ENCODE data around the gene COX7B.

The COX7B gene

DNA sequence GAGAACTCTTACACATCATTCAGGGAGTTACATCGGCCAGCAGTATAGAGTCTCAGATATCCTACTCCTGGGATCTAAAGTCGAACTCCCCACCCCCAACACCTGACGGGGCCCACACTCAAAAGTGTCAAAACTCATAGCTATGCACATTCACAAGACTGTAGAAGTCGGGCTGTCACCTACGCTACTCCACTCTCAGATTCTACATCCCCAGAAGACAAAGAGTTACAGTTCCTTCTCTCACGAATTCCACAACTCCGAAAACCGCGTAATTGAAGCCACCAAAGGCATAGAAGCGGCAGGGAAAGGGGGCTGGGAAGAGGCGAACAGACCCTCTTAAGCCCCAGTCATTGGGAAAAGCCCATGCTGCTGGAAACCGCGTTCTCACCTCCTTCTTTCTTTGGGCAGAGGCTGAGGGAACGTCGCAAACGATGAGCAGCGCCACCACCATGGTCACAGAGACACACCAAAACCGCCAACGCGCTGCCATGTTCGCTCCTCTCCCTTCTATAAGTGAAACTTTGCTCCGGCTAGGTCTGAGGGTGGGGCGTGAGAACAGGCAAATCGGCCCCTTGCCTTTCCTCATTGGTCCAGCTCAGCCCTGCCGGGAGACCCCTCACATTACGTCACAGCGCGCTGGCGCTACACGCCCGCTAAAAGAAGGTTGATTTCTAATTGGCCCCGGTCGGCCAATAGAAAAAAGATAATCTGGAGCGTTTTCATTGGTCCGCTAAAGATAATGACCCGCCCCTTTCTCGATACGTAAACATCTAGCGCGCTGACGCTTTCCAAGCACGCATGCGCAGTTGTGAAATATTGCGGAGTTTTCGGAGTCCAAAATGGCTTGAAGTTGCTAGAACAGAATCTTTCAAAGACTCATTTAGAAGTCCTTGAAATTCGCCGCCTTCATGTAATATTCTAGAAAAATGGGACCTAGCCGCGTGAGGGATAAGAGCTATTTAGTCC, 4.1 kb upstream of the COX7B start, which contains the start of gene MAGT1:
MAGT1 (minus strand) TSS at position 515 of the 966 bp plus-strand sequence; CDS start at position 490, 25 bp downstream.
- H3K79me2 ChIP-seq: peaks cover 13% of the 10 kb centered on the region
- peak within 1 kb of the TSS; percentile 72 for H3K4me3 ChIP-seq (ENCODE audit: low read depth, low read length)
- no peaks in the 10 kb centered on the region for H3K36me3 ChIP-seq (ENCODE audit: control insufficient read depth, insufficient read depth, low read length)
- H3K27ac ChIP-seq: peak within 1 kb of the TSS; percentile 90
- peak within 1 kb of the TSS; percentile 94 for H2AFZ ChIP-seq
- TF ChIP-seq CTCF (IDR thresholded peaks at IDR 0.05): no peak
- H3K27me3 ChIP-seq (ENCODE audit: control insufficient read depth, insufficient read depth, low read length): no peaks in the 10 kb centered on the region
- H3K9ac ChIP-seq: peak within 1 kb of the TSS; percentile 72
- no peaks in the 10 kb centered on the region for H3K9me3 ChIP-seq (ENCODE audit: control insufficient read depth, low read length)
- peak within 1 kb of the TSS; percentile 78 for H3K4me2 ChIP-seq (ENCODE audit: low read length)
- no peaks in the 10 kb centered on the region for H3K4me1 ChIP-seq

- no peak for TF ChIP-seq CTCF (IDR thresholded peaks at IDR 0.05)
- Histone ChIP-seq H3K27me3 (ENCODE audit: control insufficient read depth, insufficient read depth, low read length) (no peaks in the 10 kb centered on the region), H2AFZ (no peak overlapping the region), H3K27ac (peak overlapping the region; percentile 99), H3K9ac (peak overlapping the region; percentile 72), H3K36me3 (ENCODE audit: control insufficient read depth, insufficient read depth, low read length) (no peaks in the 10 kb centered on the region), H3K4me1 (no peaks in the 10 kb centered on the region), H3K4me3 (ENCODE audit: low read depth, low read length) (peak overlapping the region; percentile 94), H3K9me3 (ENCODE audit: control insufficient read depth, low read length) (no peaks in the 10 kb centered on the region), H3K4me2 (ENCODE audit: low read length) (peak overlapping the region; percentile 65), H3K79me2 (peaks cover 11% of the 10 kb centered on the region)
These were observed 1.4 kb downstream of the COX7B start for GRCh38 chrX:77900688-77901087.

GRCh38 chrX:77901506-77901905, 2.2 kb downstream of the COX7B start:
- H3K4me2 ChIP-seq (ENCODE audit: low read length): peak overlapping the region; percentile 65
- H3K9ac ChIP-seq: no peak overlapping the region
- no peak for TF ChIP-seq CTCF (IDR thresholded peaks at IDR 0.05)
- no peak overlapping the region for H3K27ac ChIP-seq
- H3K79me2 ChIP-seq: peaks cover 11% of the 10 kb centered on the region
- H3K4me3 ChIP-seq (ENCODE audit: low read depth, low read length): peak overlapping the region; percentile 94
- no peaks in the 10 kb centered on the region for H3K27me3 ChIP-seq (ENCODE audit: control insufficient read depth, insufficient read depth, low read length)
- H3K36me3 ChIP-seq (ENCODE audit: control insufficient read depth, insufficient read depth, low read length): no peaks in the 10 kb centered on the region
- H3K9me3 ChIP-seq (ENCODE audit: control insufficient read depth, low read length): no peaks in the 10 kb centered on the region
- no peak overlapping the region for H2AFZ ChIP-seq
- no peaks in the 10 kb centered on the region for H3K4me1 ChIP-seq

DNA sequence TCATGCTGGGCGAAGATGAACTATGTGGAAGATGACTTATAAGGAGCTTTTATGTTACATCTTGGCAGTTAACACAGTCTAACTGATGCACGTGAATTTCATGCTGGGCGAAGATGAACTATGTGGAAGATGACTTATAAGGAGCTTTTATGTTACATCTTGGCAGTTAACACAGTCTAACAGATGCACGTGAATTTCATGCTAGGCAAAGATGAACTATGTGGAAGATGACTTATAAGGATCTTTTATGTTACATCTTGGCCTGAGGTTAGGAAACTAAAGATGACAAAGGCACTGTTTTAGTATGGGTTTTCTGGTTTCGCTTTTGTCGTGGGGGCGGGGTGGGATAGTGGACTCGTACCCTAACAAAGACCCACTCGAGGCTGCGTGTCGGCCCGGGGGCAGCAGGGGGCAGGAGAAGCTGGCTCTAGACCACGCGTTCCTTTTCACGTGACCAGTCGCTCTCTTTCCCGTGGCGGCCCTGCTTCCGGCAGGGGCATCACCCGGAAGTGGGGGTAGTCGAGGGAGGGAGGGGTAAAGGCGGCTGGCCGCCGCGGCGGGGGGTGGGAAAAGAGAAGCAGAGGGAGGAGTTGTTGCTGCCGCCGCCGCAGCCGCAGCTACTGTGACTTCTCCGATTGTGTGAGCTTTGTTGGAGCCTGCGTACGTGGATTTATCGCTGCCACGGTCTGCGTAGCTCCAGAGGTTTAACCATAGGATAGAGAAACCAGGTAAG, 11.0 kb downstream of the COX7B start, which contains the start of gene ATP7A:
ATP7A (plus strand) TSS at position 586 of the 733 bp plus-strand sequence. CDS start 60,949 bp downstream, outside the sequence.
- Histone ChIP-seq H3K4me1 (no peaks in the 10 kb centered on the region), H3K27me3 (ENCODE audit: control insufficient read depth, insufficient read depth, low read length) (no peaks in the 10 kb centered on the region), H3K4me3 (ENCODE audit: low read depth, low read length) (peak within 1 kb of the TSS; percentile 83), H3K4me2 (ENCODE audit: low read length) (peak within 1 kb of the TSS; percentile 76), H3K27ac (peak within 1 kb of the TSS; percentile 80), H3K9me3 (ENCODE audit: control insufficient read depth, low read length) (no peaks in the 10 kb centered on the region), H3K79me2 (no peaks in the 10 kb centered on the region), H3K36me3 (ENCODE audit: control insufficient read depth, insufficient read depth, low read length) (no peaks in the 10 kb centered on the region), H3K9ac (no peak within 1 kb of the TSS), H2AFZ (peak within 1 kb of the TSS; percentile 78)
- TF ChIP-seq CTCF (IDR thresholded peaks at IDR 0.05): peak; percentile 56
